Kidney tubule cell (primary cell): Measurements from ENCODE around the gene FCHO2.
"Not testable (repeated sequence)": the region's sequence is repeated elsewhere in the genome, so short reads cannot be mapped to it uniquely, and the experiment has no call there.

Experiments used
- DNase-seq: peaks from one replicate; pipeline ENCODE4 v3.0.0-alpha.2; 2018; ENCODE audit warnings: low spot score

The FCHO2 gene

GRCh38 chr5:72955768-72956323, at the start of gene FCHO2:
Gene FCHO2 (plus strand): TSS chr5:72956041. CDS start chr5:72956097, 56 bp downstream.
- DNase-seq, result peak; percentile 98

GRCh38 chr5:72906806-72907205, 49.0 kb upstream of the FCHO2 start:
- DNase-seq, result no peak

- DNase-seq, result no peak
Observed at GRCh38 chr5:72908664-72909063, 47.2 kb upstream of the FCHO2 start.

GRCh38 chr5:72917371-72917776, 38.5 kb upstream of the FCHO2 start:
- no peak for DNase-seq

- DNase-seq, result peak; percentile 44
Observed at GRCh38 chr5:72920690-72921502, 34.9 kb upstream of the FCHO2 start.

GRCh38 chr5:72921886-72922285, 34.0 kb upstream of the FCHO2 start:
- no peak for DNase-seq

- DNase-seq, result no peak
Observed at GRCh38 chr5:72922422-72922821, 33.4 kb upstream of the FCHO2 start.

GRCh38 chr5:72925336-72926010, 30.4 kb upstream of the FCHO2 start:
- DNase-seq, result no peak

- not testable (repeated sequence) for DNase-seq
Observed at GRCh38 chr5:72932686-72933085, 23.2 kb upstream of the FCHO2 start.

GRCh38 chr5:72934953-72935725, 20.7 kb upstream of the FCHO2 start:
- DNase-seq, result not testable (repeated sequence)

- DNase-seq, result no peak
Observed at GRCh38 chr5:72936893-72937292, 18.9 kb upstream of the FCHO2 start.

GRCh38 chr5:72937517-72938061, 18.3 kb upstream of the FCHO2 start:
- peak; percentile 63 for DNase-seq

GRCh38 chr5:72938206-72938605, 17.6 kb upstream of the FCHO2 start:
- peak; percentile 73 for DNase-seq

- no peak for DNase-seq
Observed at GRCh38 chr5:72940082-72940481, 15.8 kb upstream of the FCHO2 start.

GRCh38 chr5:72943307-72943706, 12.5 kb upstream of the FCHO2 start:
- no peak for DNase-seq

- no peak for DNase-seq
Observed at GRCh38 chr5:72947498-72947897, 8.3 kb upstream of the FCHO2 start.

- peak; percentile 38 for DNase-seq
Observed at GRCh38 chr5:72949481-72949880, 6.4 kb upstream of the FCHO2 start.

- peak; percentile 88 for DNase-seq
Observed at GRCh38 chr5:72951671-72952468, 4.0 kb upstream of the FCHO2 start.

GRCh38 chr5:72954389-72954788, 1.5 kb upstream of the FCHO2 start:
- no peak for DNase-seq

GRCh38 chr5:72955143-72955767, 586 bp upstream of the FCHO2 start:
- no peak for DNase-seq
